ENCODE results near the gene KAT6B.

KAT6B gene

GRCh38 chr10:75080554-75080953, 254.2 kb downstream of the KAT6B start:
- no peak for TF ChIP-seq CTCF (IDR thresholded peaks at IDR 0.05; ENCODE audit: insufficient read depth, low read depth, low read length, missing control alignments)
- DNase-seq (ENCODE audit: low read depth): no peak
- no peak overlapping the region for H3K4me3 ChIP-seq (ENCODE audit: low read depth, low read length)

GRCh38 chr10:75081379-75081778, 255.0 kb downstream of the KAT6B start:
- TF ChIP-seq CTCF (IDR thresholded peaks at IDR 0.05; ENCODE audit: insufficient read depth, low read depth, low read length, missing control alignments): no peak
- DNase-seq (ENCODE audit: low read depth): no peak
- no peak overlapping the region for H3K4me3 ChIP-seq (ENCODE audit: low read depth, low read length)
